ENCODE results near the gene DYRK1B.

The DYRK1B gene

GRCh38 chr19:39867133-39867532, 33.2 kb upstream of the DYRK1B start:
- TF ChIP-seq CTCF (IDR thresholded peaks at IDR 0.05; ENCODE audit: low read depth, low read length, missing control alignments): no peak
- DNase-seq (ENCODE audit: extremely low read depth, low read depth): no peak
- H3K4me3 ChIP-seq (replicated peaks; ENCODE audit: low read depth, low read length): no peak overlapping the region

GRCh38 chr19:39865953-39866352, 32.0 kb upstream of the DYRK1B start:
- H3K4me3 ChIP-seq (replicated peaks; ENCODE audit: low read depth, low read length): no peak overlapping the region
- DNase-seq (ENCODE audit: extremely low read depth, low read depth): no peak
- TF ChIP-seq CTCF (IDR thresholded peaks at IDR 0.05; ENCODE audit: low read depth, low read length, missing control alignments): no peak

DNA sequence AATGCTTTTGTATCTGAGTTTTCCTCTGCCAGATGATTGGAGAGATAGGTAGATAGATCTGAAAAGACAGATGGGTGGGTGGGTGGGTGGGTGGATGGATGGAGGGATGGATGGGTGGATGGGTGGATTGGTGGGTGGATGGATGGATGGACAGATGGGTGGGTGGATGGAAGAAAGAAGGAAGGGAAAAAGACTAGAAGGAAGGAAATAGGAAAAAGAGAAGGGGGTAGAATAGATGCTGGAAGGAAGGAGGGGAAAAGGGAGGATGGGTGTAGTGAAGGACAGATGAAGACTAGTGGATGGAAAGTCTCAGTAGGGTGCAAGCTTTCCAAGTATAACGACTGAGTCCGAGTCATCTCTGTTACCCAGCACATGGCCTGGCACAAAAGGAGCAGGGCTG, 31.2 kb upstream of the DYRK1B start:
- TF ChIP-seq CTCF (IDR thresholded peaks at IDR 0.05; ENCODE audit: low read depth, low read length, missing control alignments): no peak
- H3K4me3 ChIP-seq (replicated peaks; ENCODE audit: low read depth, low read length): no peak overlapping the region
- DNase-seq (ENCODE audit: extremely low read depth, low read depth): no peak

DNA sequence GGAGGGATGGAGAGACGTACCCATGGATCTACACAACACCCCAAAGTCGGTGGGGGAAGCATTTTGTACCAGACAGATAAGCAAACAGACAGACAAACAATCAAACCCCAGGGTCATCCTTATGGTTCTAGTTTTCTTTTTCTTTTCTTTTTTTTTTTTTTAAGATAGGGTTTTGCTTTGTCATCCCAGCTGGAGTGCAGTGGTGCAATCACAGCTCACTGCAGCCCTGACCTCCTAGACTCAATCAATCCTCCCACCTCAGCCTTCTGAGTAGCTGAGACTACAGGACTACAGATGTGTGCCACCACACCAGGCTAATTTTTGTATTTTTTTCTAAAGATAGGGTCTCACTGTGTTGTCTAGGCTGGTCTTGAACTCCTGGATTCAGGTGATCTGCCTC, 30.2 kb upstream of the DYRK1B start:
- TF ChIP-seq CTCF (IDR thresholded peaks at IDR 0.05; ENCODE audit: low read depth, low read length, missing control alignments): no peak
- DNase-seq (ENCODE audit: extremely low read depth, low read depth): no peak
- H3K4me3 ChIP-seq (replicated peaks; ENCODE audit: low read depth, low read length): no peak overlapping the region

DNA sequence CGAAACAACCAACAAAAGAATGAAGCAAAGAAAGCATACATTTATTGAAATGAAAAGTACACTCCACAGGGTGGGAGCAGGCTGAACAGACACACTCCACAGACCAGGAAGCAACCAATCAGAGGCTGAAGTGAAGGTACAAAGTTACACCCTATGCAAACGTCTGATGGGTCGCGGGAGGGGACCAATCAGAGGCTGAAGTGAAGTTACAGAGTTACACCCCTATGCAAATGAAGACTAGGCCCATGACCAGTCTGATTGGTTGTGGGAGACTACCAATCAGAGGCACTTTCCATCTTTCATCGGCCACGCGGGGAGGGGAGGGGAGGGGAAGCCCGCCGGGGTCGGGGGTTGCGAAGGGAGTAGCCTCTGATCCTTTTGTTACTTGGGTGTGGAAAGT, 24.6 kb upstream of the DYRK1B start:
- no peak for TF ChIP-seq CTCF (IDR thresholded peaks at IDR 0.05; ENCODE audit: low read depth, low read length, missing control alignments)
- H3K4me3 ChIP-seq (replicated peaks; ENCODE audit: low read depth, low read length): no peak overlapping the region
- no peak for DNase-seq (ENCODE audit: extremely low read depth, low read depth)

GRCh38 chr19:39852882-39853281, 18.9 kb upstream of the DYRK1B start:
- no peak for TF ChIP-seq CTCF (IDR thresholded peaks at IDR 0.05; ENCODE audit: low read depth, low read length, missing control alignments)
- H3K4me3 ChIP-seq (replicated peaks; ENCODE audit: low read depth, low read length): no peak overlapping the region
- no peak for DNase-seq (ENCODE audit: extremely low read depth, low read depth)

GRCh38 chr19:39850892-39851291, 16.9 kb upstream of the DYRK1B start:
- DNase-seq (ENCODE audit: extremely low read depth, low read depth): no peak
- TF ChIP-seq CTCF (IDR thresholded peaks at IDR 0.05; ENCODE audit: low read depth, low read length, missing control alignments): no peak
- no peak overlapping the region for H3K4me3 ChIP-seq (replicated peaks; ENCODE audit: low read depth, low read length)

Measured in HFF-Myc (cell line).